NCI-H526 (cell line): ENCODE results near the gene STAT2.
"Not testable (repeated sequence)": the region's sequence is repeated elsewhere in the genome, so short reads cannot be mapped to it uniquely, and the experiment has no call there.

Experiments
- DNase-seq, 2 experiments: peaks; one replicate each; lab custom pipeline; 2025; lab: John Stamatoyannopoulos, UW

Gene STAT2

DNA sequence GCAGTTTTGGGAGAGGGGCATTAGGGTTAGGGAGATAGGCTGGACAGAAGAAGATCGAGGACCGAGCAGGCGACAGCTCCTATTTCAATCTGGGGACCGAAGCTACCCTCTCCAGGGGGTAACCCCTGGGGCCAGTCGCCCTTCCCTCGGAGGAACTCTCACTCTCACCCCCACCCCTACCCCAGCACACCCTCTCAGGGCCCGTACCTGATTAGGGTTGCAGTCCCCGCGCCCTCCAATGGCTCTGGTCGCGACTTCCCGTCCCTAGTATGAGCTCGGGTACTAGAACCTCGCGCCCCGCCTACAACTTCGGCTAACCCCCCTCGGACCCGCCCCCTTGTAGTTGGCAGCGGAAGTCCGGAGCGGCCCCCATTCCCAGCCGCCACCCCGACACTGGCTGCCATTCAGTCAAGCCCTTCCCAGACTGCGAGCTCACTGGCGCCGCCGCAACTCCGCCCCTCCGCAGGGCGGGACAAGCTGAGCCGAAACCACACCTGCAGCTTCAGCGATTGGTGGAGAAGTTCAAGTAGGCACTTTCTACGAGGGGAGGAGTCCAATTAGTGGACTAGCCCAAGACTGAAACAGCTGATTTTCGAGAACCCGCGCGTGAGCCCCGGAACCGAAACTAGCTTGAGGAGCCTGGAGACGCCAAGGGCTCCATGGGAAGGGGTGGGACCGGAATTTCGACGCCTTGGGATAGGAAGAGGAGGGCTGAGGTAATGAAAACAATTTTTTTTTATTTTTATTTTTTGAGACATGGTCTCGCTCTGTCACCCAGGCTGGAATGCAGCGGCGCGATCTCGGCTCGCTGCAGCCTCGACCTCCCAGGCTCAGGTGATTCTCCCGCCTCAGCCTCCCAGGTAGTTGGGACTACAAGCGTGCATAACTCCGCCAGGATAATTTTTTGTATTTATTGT lies at the start of gene STAT2:
Gene STAT2, minus strand, starts transcription at position 257 of the 917 bp plus-strand sequence. CDS start 3,536 bp downstream, outside the sequence.
- DNase-seq, result peak; percentile 98

DNA sequence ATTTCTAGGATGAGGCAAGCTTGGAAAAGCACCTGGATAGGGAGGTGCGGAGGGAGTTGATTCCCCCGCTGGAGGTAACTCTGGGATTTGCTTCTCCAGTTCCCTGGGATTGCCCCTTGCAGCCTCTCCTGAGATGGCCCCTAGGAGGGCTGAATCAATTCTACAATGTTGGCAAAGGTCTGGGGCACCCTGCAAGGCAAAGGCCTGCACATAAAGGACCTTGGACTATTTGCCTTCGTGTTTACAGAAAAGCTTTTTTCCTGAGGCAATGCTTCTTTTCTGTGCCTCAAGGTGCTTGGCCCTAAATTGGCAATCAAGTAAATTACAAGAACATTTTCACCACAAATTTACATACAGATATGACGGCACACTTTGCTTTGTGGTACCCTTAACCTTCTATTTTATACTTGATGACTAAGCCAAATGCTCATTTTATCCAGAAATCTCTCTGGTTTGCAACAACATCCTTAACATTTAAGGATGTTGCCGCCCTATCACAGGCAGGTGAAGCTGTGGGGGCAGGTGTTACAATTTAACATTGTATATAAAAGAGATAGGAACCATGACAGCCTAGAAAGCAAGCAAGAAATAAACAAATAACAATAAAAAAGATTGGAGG lies 49.0 kb upstream of the STAT2 start:
- DNase-seq, result no peak

GRCh38 chr12:56404227-56404626 lies 44.3 kb upstream of the STAT2 start:
- not testable (repeated sequence) for DNase-seq

DNA sequence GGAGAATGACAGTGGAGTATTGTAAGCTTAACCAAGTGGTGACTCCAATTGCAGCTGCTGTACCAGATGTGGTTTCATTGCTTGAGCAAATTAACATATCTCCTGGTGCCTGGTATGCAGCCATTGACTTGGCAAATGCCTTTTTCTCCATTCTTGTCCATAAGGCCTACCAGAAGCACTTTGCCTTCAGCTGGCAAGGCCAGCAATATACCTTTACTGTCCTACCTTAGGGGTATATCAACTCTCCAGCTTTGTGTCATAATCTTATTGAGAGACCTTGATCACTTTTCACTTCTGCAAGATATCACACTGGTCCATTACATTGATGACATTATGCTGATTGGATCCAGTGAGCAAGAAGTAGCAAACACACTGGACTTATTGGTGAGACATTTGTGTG lies 41.7 kb upstream of the STAT2 start:
- not testable (repeated sequence) for DNase-seq

- not testable (repeated sequence) for DNase-seq
These were observed 41.2 kb upstream of the STAT2 start for GRCh38 chr12:56401125-56401524.

- not testable (repeated sequence) for DNase-seq
These were observed 39.6 kb upstream of the STAT2 start for GRCh38 chr12:56399466-56399865.

- no peak for DNase-seq
These were observed 38.4 kb upstream of the STAT2 start for GRCh38 chr12:56398324-56398723.

DNA sequence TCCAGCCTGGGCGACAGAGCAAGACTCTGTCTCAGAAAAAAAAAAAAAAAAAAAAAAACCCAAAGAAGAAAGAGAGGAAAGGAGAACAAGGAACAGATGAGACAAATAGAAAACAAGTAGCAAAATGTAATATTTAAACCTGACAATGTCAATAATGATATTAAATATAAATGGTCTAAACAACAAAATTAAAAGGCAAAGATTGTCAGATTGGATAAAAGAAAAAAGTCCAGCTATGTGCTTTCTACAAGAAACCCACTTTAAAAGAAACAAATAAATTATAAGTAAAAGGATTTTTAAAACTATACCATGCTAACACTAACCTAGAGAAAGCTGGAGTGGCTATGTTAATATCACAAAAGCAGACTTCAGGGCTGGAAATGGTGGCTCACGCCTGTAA lies 32.4 kb upstream of the STAT2 start:
- no peak for DNase-seq

DNA sequence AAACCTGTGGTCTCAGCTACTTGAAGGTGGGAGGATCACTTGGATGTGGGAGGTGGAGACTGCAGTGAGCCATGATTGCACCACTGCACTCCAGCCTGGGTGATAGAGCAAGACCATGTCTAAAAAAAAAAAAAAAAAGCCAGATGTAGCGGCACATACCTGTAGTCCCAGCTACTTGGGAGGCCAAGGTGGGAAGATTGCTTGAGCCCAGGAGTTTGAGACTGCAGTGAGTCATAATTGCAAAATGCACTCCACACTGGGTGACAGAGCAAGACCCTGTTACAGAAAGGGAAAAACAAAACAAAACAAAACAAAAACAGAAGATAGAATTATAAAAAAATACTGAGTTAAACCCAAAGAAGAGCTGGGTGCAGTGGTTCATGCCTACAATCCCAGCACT lies 31.8 kb upstream of the STAT2 start:
- no peak for DNase-seq

GRCh38 chr12:56389412-56389811 lies 29.5 kb upstream of the STAT2 start:
- no peak for DNase-seq

- no peak for DNase-seq
These were observed 27.3 kb upstream of the STAT2 start for GRCh38 chr12:56387152-56387736.

- DNase-seq, result no peak
These were observed 26.0 kb upstream of the STAT2 start for GRCh38 chr12:56385873-56386272.

DNA sequence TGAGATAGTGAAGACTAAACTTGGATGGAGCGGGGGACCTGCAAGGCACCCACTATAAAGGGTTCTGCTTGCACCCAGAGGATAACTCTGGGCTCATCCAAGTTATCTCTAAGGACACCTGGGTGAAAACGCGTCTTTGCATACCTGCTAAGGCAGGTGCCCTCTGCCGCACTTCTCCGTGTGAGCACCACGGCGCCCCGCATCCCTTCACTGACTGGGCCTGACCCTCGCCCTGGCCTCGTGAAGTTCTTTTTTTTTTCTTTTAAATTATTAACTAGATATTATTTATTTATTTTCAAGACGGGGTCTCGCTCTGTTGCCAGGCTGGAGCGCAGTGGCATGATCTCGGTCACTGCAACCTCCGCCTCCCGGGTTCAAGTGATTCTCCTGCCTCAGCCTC lies 22.7 kb upstream of the STAT2 start:
- DNase-seq, result no peak

DNA sequence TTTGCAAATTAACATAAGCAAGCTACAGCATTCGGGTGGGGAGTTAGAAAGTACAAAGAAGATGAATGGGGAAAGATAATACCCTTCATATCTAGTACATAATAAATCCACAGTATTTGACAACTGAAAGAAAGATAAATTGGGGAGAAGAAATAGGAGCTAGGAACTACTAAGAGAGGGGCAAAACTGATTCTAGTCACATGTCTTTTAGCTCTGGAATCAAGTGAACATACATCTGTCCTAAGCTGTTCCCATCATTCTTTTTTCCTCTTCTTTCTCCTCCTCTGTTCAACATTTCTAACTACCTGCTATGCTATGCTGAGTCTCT lies 18.0 kb upstream of the STAT2 start:
- DNase-seq, result no peak

GRCh38 chr12:56377310-56377988 lies 17.5 kb upstream of the STAT2 start:
- DNase-seq, result no peak

- no peak for DNase-seq
These were observed 15.9 kb upstream of the STAT2 start for GRCh38 chr12:56375598-56376434.

DNA sequence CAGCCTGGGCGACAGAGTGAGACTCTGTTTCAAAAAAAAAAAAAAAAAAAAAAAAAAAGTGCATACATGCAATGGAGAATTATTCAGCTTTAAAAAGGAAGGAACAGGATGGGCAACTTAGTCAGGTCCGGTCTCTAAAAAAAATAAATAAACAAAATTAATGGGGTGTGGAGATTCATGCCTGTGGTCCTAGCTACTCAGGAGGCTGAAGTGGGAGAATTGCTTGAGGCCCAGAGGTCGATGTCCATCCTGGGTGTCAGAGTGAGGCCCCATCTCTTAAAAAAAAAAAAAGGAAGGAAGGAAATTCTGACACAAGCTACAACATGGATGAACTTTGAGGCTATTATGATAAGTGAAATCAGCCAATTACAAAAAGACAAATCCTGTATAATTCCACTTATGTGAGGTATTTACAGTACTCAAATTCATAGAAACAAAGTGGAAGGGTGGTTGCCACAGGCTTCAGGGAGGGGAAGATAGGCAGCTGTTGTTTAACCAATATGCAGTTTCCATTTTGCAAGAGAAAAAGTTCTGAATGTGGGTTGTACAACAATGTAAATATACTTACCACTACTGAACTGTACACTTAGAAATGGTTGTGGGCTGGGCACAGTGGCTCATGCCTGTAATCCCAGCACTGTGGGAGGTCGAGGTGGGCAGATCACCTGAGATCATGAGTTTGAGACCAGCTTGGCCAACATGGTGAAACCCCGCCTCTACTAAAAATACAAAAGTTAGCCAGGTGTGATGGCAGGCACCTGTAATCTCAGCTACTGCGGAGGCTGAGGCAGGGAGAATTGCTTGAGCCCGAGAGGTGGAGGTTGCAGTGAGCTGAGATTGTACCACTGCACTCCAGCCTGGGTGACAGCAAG lies 15.1 kb upstream of the STAT2 start:
- DNase-seq, result no peak

GRCh38 chr12:56373515-56373914 lies 13.6 kb upstream of the STAT2 start:
- no peak for DNase-seq

DNA sequence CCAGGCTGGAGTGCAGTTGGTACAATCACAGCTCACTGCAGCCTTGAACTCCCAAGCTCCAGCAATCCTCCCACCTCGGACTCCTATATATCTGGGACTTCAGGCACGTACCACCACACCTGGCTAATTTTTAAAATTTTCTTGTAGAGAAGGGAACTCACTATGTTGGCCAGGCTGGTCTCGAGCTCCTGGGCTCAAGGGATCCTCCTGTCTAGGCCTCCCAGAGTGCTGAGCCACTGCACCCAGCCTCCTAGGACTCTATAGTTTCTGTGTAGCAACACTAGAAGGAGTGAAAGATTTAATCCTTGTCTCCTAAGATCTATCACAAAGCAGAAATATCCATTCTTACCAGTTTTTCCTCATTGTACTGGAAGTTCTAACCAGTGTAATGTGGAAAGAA lies 7.0 kb upstream of the STAT2 start:
- no peak for DNase-seq
